MCF 10A (cell line): ENCODE data around the gene ZNF488. TPM values are rescaled to one million over a fixed set of nuclear protein-coding genes. Genes with fewer than 3 reads are reported as not detected.
"Not testable (repeated sequence)": the region's sequence is repeated elsewhere in the genome, so short reads cannot be mapped to it uniquely, and the experiment has no call there.

ENCODE experiments used
- BruUV-seq: library from RNA; stranded (reverse); fragments of 400-500 nt; replicated peaks from 2 replicates; lab custom pipeline; 2021; lab: Mats Ljungman, UMichigan
- CTCF ChIA-PET: fragments of 300-600 bp; sonication (Branson Sonifier 250); formaldehyde crosslinking; extraction: SDS; loops from one replicate; lab custom pipeline; 2021; ENCODE audit warnings: antibody characterized with exemption, inconsistent platforms; lab: Yijun Ruan, JAX
- POLR2A ChIA-PET: fragments of 300-600, 350-650 bp; sonication (Branson Sonifier 250); formaldehyde crosslinking; extraction: SDS; loops from one replicate; lab custom pipeline; 2020; ENCODE audit warnings: antibody characterized with exemption, inconsistent platforms; lab: Yijun Ruan, JAX
- DNase-seq: peaks from one replicate; pipeline ENCODE4 v3.0.0-alpha.2; 2018; ENCODE audit not compliant: unreplicated experiment
- H3K27ac Mint-ChIP-seq: one replicate; pipeline ENCODE4 v1.8.0; 2022; ENCODE audit warnings: mild to moderate bottlenecking, low read depth, mixed read lengths; ENCODE audit not compliant: unreplicated experiment
- H3K27me3 Mint-ChIP-seq: one replicate; pipeline ENCODE4 v1.8.0; 2022; ENCODE audit warnings: mixed read lengths; ENCODE audit not compliant: insufficient read depth, unreplicated experiment
- H3K36me3 Mint-ChIP-seq: one replicate; pipeline ENCODE4 v1.8.0; 2022; ENCODE audit warnings: mild to moderate bottlenecking, moderate library complexity, mixed read lengths; ENCODE audit not compliant: insufficient read depth, unreplicated experiment
- H3K4me1 Mint-ChIP-seq: one replicate; pipeline ENCODE4 v1.8.0; 2022; ENCODE audit warnings: mixed read lengths; ENCODE audit not compliant: insufficient read depth, unreplicated experiment
- H3K4me3 Mint-ChIP-seq: one replicate; pipeline ENCODE4 v1.8.0; 2022; ENCODE audit warnings: mild to moderate bottlenecking, moderate library complexity, mixed read lengths; ENCODE audit not compliant: unreplicated experiment
- H3K9me3 Mint-ChIP-seq: one replicate; pipeline ENCODE4 v1.8.0; 2022; ENCODE audit warnings: mixed read lengths; ENCODE audit not compliant: unreplicated experiment
- intact Hi-C: fragments of 100-400 bp; cut with micrococcal nuclease; formaldehyde crosslinking; loops from 2 replicates; pipeline ENCODE4 v1.14.1; 2022
- total RNA-seq: library from RNA; stranded (reverse); gene quantifications from 2 replicates; pipeline ENCODE4 v1.2.3, GENCODE V29; 2022
- TF ChIP-seq, protein P1 (sequence below): fragments of 200-600 bp; IDR thresholded peaks from one replicate; pipeline ENCODE4 v1.8.0; 2022; ENCODE audit warnings: antibody characterized with exemption, mild to moderate bottlenecking; ENCODE audit not compliant: unreplicated experiment

ZNF488 gene
- total RNA-seq, 1 experiment from 2014 or later = 0.12 TPM

GRCh38 chr10:47396311-47396717, 12.2 kb upstream of the ZNF488 start:
- Mint-ChIP-seq H3K9me3 (no peaks in the 10 kb centered on the region), H3K36me3 (peaks cover 7% of the 10 kb centered on the region), H3K4me1 (peaks cover 18% of the 10 kb centered on the region), H3K27me3 (no peaks in the 10 kb centered on the region), H3K27ac (peak overlapping the region; percentile 97), H3K4me3 (peak overlapping the region; percentile 0)
- intact Hi-C loops = no loop called here
- ChIA-PET POLR2A (interaction anchor here (0.7 to 5.5 kb wide), 7 partner anchors 9 to 348 kb away, joined by 3 to 57 read pairs (median 6); partner anchors contain the start of gene ZNF488), CTCF (interaction anchor here (0.5 to 2.3 kb wide), 8 partner anchors 8 to 1209 kb away, joined by 3 to 12 read pairs (median 3); no protein-coding TSS in a partner anchor)
- DNase-seq = peak; percentile 82
- TF ChIP-seq, protein P1, sequence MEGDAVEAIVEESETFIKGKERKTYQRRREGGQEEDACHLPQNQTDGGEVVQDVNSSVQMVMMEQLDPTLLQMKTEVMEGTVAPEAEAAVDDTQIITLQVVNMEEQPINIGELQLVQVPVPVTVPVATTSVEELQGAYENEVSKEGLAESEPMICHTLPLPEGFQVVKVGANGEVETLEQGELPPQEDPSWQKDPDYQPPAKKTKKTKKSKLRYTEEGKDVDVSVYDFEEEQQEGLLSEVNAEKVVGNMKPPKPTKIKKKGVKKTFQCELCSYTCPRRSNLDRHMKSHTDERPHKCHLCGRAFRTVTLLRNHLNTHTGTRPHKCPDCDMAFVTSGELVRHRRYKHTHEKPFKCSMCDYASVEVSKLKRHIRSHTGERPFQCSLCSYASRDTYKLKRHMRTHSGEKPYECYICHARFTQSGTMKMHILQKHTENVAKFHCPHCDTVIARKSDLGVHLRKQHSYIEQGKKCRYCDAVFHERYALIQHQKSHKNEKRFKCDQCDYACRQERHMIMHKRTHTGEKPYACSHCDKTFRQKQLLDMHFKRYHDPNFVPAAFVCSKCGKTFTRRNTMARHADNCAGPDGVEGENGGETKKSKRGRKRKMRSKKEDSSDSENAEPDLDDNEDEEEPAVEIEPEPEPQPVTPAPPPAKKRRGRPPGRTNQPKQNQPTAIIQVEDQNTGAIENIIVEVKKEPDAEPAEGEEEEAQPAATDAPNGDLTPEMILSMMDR = no peak
- no TSS peak for BruUV-seq

DNA sequence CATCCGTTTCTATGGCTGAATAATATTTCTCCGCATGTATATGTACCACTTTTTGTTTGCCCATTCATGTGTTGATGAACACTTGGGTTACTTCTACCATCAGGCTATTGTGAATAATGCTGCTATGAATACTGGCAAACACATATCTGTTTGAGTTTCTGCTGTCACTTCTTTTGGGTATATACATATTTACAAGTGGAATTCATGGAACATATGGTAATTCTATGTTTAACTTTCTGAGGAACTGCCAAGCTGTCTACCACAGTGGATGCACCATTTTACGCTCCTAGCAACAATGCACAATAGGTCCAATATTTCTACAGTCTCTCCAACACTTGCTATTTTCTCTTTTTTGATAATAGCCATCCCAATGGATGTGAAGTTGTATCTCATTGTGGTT, 5.5 kb upstream of the ZNF488 start:
- intact Hi-C loops = no loop called here
- Mint-ChIP-seq H3K27me3 (no peaks in the 10 kb centered on the region), H3K36me3 (peaks cover 7% of the 10 kb centered on the region), H3K4me1 (no peaks in the 10 kb centered on the region), H3K9me3 (no peaks in the 10 kb centered on the region), H3K4me3 (no peak overlapping the region), H3K27ac (no peak overlapping the region)
- ChIA-PET CTCF (no interaction called here), POLR2A (no interaction called here)
- no peak for DNase-seq
- TF ChIP-seq, protein P1 = no peak
- no TSS peak for BruUV-seq

- intact Hi-C loops = no loop called here
- no peak overlapping the region for H3K27ac Mint-ChIP-seq
- no peaks in the 10 kb centered on the region for H3K27me3 Mint-ChIP-seq
- H3K9me3 Mint-ChIP-seq = no peaks in the 10 kb centered on the region
- DNase-seq = no peak
- peaks cover 7% of the 10 kb centered on the region for H3K36me3 Mint-ChIP-seq
- H3K4me1 Mint-ChIP-seq = no peaks in the 10 kb centered on the region
- TF ChIP-seq, protein P1 = no peak
- H3K4me3 Mint-ChIP-seq = no peak overlapping the region
- ChIA-PET CTCF (no interaction called here), POLR2A (no interaction called here)
- no TSS peak for BruUV-seq
These were observed 4.8 kb upstream of the ZNF488 start for GRCh38 chr10:47388879-47389278.

DNA sequence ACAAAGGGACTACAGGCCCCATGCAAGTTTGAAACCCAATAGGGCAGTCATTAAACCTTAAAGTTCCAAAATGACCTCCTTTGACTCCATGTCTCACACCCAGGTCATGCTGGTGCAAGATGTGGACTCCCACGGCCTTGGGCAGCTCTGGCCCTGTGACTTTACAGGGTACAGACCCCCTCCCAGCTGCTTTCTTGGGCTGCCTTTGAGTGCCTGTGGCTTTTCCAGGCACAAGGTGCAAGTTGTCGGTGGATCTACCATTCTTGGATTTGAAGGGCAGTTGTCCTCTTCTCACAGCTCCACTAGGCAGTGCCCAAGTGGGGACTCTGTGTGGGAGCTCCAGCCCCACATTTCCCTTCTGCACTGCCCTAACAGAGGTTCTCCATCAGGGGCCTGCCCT, 2.0 kb upstream of the ZNF488 start:
- BruUV-seq, H3K36me3 Mint-ChIP-seq, H3K4me1 Mint-ChIP-seq, DNase-seq, H3K27me3 Mint-ChIP-seq, intact Hi-C loops, H3K27ac Mint-ChIP-seq, H3K9me3 Mint-ChIP-seq: not testable (repeated sequence)
- peak overlapping the region; percentile 41 for H3K4me3 Mint-ChIP-seq
- ChIA-PET POLR2A (interaction anchor here (3.3 kb wide), 1 partner anchor 8 kb away, joined by 57 read pairs; no protein-coding TSS in a partner anchor), CTCF (interaction anchor here (0.6 kb wide), 1 partner anchor 203 kb away, joined by 3 read pairs; no protein-coding TSS in a partner anchor)
